Astrocyte (in vitro differentiated cells and primary cell): ENCODE results near the gene DNPH1.

Source experiments
- EZH2 ChIP-seq: IDR thresholded peaks from 2 replicates; pipeline ENCODE4 v1.6.1; 2012; ENCODE audit warnings: mild to moderate bottlenecking, low read length, inconsistent platforms; ENCODE audit not compliant: insufficient read depth
- TF ChIP-seq, protein P1 (sequence below): IDR thresholded peaks from 2 replicates; pipeline ENCODE4 v1.5.1; 2011; ENCODE audit warnings: low read depth, mild to moderate bottlenecking, inconsistent platforms, low read length, moderate library complexity; ENCODE audit not compliant: insufficient read depth

DNA sequence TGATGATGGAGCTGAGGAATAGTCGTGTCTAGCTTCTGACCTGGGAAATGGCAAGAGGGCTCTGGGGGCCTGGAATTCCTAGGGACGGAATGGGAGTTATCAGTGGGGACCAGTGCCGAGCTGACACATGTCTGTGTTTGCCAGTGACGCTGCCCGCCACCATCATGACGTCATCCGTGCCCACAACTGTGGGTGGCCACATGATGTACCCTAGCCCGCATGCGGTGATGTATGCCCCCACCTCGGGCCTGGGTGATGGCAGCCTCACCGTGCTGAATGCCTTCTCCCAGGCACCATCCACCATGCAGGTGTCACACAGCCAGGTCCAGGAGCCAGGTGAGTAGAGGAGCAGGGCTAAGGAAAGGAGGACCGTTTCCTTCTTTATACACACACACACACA lies 51.1 kb downstream of the DNPH1 start:
- TF ChIP-seq, protein P1, sequence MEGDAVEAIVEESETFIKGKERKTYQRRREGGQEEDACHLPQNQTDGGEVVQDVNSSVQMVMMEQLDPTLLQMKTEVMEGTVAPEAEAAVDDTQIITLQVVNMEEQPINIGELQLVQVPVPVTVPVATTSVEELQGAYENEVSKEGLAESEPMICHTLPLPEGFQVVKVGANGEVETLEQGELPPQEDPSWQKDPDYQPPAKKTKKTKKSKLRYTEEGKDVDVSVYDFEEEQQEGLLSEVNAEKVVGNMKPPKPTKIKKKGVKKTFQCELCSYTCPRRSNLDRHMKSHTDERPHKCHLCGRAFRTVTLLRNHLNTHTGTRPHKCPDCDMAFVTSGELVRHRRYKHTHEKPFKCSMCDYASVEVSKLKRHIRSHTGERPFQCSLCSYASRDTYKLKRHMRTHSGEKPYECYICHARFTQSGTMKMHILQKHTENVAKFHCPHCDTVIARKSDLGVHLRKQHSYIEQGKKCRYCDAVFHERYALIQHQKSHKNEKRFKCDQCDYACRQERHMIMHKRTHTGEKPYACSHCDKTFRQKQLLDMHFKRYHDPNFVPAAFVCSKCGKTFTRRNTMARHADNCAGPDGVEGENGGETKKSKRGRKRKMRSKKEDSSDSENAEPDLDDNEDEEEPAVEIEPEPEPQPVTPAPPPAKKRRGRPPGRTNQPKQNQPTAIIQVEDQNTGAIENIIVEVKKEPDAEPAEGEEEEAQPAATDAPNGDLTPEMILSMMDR = no peak
- no peak for TF ChIP-seq EZH2
